HG02588 (cell line): Measurements from ENCODE around the gene ROPN1.
"Not testable (repeated sequence)": the region's sequence is repeated elsewhere in the genome, so short reads cannot be mapped to it uniquely, and the experiment has no call there.

ENCODE experiments used
- ATAC-seq: cut with Tn5 transposase; IDR thresholded peaks from one replicate; pipeline ENCODE4 v1.9.1; 2021; ENCODE audit warnings: mild to moderate bottlenecking, moderate library complexity; ENCODE audit not compliant: unreplicated experiment

Gene ROPN1

GRCh38 chr3:123991730-123992588, at the start of gene ROPN1:
ROPN1 (minus strand) TSS chr3:123992124; CDS start chr3:123980481, 11,643 bp downstream.
- not testable (repeated sequence) for ATAC-seq

GRCh38 chr3:124041553-124041952, 49.6 kb upstream of the ROPN1 start:
- no peak for ATAC-seq

GRCh38 chr3:124037326-124037725, 45.4 kb upstream of the ROPN1 start:
- no peak for ATAC-seq

- ATAC-seq = not testable (repeated sequence)
These were observed 44.3 kb upstream of the ROPN1 start for GRCh38 chr3:124036214-124036613.

GRCh38 chr3:124035463-124036121, 43.7 kb upstream of the ROPN1 start:
- no peak for ATAC-seq

GRCh38 chr3:124034844-124035152, 42.9 kb upstream of the ROPN1 start:
- no peak for ATAC-seq

- ATAC-seq = no peak
These were observed 42.3 kb upstream of the ROPN1 start for GRCh38 chr3:124034016-124034843.

- ATAC-seq = peak; percentile 19
These were observed 41.6 kb upstream of the ROPN1 start, which contains the start of gene KALRN for GRCh38 chr3:124033360-124034015. KALRN (plus strand) TSS chr3:124033369.

- ATAC-seq = peak; percentile 94
These were observed 41.0 kb upstream of the ROPN1 start for GRCh38 chr3:124032881-124033359.

GRCh38 chr3:124032311-124032880, 40.5 kb upstream of the ROPN1 start:
- ATAC-seq = no peak

- no peak for ATAC-seq
These were observed 34.6 kb upstream of the ROPN1 start for GRCh38 chr3:124026516-124026915.

GRCh38 chr3:124023531-124023930, 31.6 kb upstream of the ROPN1 start:
- not testable (repeated sequence) for ATAC-seq

GRCh38 chr3:124019291-124019690, 27.4 kb upstream of the ROPN1 start:
- ATAC-seq = no peak

GRCh38 chr3:124017502-124017901, 25.6 kb upstream of the ROPN1 start:
- ATAC-seq = not testable (repeated sequence)

GRCh38 chr3:124016483-124016882, 24.6 kb upstream of the ROPN1 start:
- ATAC-seq = not testable (repeated sequence)

- no peak for ATAC-seq
These were observed 22.5 kb upstream of the ROPN1 start for GRCh38 chr3:124014366-124014942.

GRCh38 chr3:124008321-124008720, 16.4 kb upstream of the ROPN1 start:
- ATAC-seq = not testable (repeated sequence)

GRCh38 chr3:124007186-124007585, 15.3 kb upstream of the ROPN1 start:
- no peak for ATAC-seq

- ATAC-seq = not testable (repeated sequence)
These were observed 10.6 kb upstream of the ROPN1 start for GRCh38 chr3:124002405-124003079.
